Measurements from ENCODE around the gene ADAMTS19. TPM values are rescaled to one million over a fixed set of nuclear protein-coding genes. Genes with fewer than 3 reads are reported as not detected.

The ADAMTS19 gene
- total and polyA plus RNA-seq, 4 donors = 0.02 to 7.8 (median 0.18) TPM

- H3K27ac ChIP-seq (ENCODE audit: low read depth in 1 of 2, low read length in 1 of 2) = no peak overlapping the region
- H3K4me3 ChIP-seq = no peak overlapping the region
- no peak for TF ChIP-seq CTCF (IDR thresholded peaks at IDR 0.05; ENCODE audit: control extremely low read depth, extremely low read depth)
- WGBS, 2 donors = 70 to 72% methylated on average over 3 of the region's 3 CpGs
- H3K9ac ChIP-seq (ENCODE audit: insufficient read depth in 1 of 2, low read length in 2 of 2) = no peak overlapping the region
- H3K36me3 ChIP-seq (ENCODE audit: control insufficient read depth in 4 of 4, insufficient read depth in 4 of 4, low read length in 4 of 4) = no peaks in the 10 kb centered on the region
- H3K27me3 ChIP-seq (ENCODE audit: control insufficient read depth in 3 of 3, insufficient read depth in 3 of 3, low read length in 2 of 3) = no peaks in the 10 kb centered on the region
- no peaks in the 10 kb centered on the region for H3K4me1 ChIP-seq (ENCODE audit: control insufficient read depth in 5 of 5, insufficient read depth in 5 of 5, low read length in 5 of 5)
- no peaks in the 10 kb centered on the region for H3K9me3 ChIP-seq (ENCODE audit: control insufficient read depth in 4 of 4, insufficient read depth in 3 of 4, low read length in 3 of 4)
- no peak for ATAC-seq (ENCODE audit: insufficient read depth, low FRiP score)
- DNase-seq = no peak
Observed at GRCh38 chr5:129591508-129592160, 131.5 kb downstream of the ADAMTS19 start.

DNA sequence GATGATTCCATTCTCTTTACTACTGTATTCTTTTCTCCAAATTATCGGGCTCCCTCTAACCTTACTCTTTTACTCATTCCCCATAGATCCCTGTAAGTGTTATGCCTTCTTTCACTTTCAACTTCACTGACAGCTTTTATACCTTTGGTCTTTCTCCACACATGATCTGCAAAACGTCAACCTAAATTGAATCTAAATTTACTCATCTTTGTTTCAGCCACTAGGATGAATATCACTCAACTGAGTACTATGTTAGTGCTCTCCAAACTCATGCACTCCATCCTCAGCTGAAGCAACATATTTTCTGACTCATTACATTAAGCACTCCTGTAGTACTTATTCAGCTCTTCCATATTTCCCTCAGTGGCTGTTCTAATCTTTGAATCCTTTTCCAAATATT, 133.4 kb downstream of the ADAMTS19 start:
- no peaks in the 10 kb centered on the region for H3K4me1 ChIP-seq (ENCODE audit: control insufficient read depth in 5 of 5, insufficient read depth in 5 of 5, low read length in 5 of 5)
- 73 to 87% methylated on average over 2 of the region's 2 CpGs for WGBS, 2 donors
- no peaks in the 10 kb centered on the region for H3K9me3 ChIP-seq (ENCODE audit: control insufficient read depth in 4 of 4, insufficient read depth in 3 of 4, low read length in 3 of 4)
- no peak overlapping the region for H3K9ac ChIP-seq (ENCODE audit: insufficient read depth in 1 of 2, low read length in 2 of 2)
- H3K4me3 ChIP-seq = no peak overlapping the region
- no peaks in the 10 kb centered on the region for H3K27me3 ChIP-seq (ENCODE audit: control insufficient read depth in 3 of 3, insufficient read depth in 3 of 3, low read length in 2 of 3)
- H3K27ac ChIP-seq (ENCODE audit: low read depth in 1 of 2, low read length in 1 of 2) = no peak overlapping the region
- H3K36me3 ChIP-seq (ENCODE audit: control insufficient read depth in 4 of 4, insufficient read depth in 4 of 4, low read length in 4 of 4) = no peaks in the 10 kb centered on the region
- DNase-seq = no peak
- TF ChIP-seq CTCF (IDR thresholded peaks at IDR 0.05; ENCODE audit: control extremely low read depth, extremely low read depth) = no peak
- ATAC-seq (ENCODE audit: insufficient read depth, low FRiP score) = no peak

DNA sequence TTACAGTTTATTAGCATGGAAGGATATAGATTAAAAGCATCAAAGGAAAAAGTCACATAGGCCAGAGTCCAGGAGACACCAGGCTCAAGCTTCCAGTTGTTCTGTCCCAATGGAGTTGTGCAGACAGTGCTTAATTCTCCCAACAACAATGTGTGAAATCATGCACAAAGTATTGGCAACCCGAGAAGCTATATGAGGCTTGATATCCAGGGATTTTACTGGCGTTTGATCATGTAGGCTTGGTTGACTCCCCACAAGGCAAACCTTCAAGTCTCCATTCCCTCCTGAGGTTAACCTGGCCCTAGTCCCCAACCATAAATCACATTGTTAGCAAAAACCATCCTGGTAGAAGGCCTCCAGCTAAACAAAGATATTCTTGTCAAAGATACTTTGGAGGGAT, 141.5 kb downstream of the ADAMTS19 start:
- DNase-seq (no peak), ATAC-seq (ENCODE audit: insufficient read depth, low FRiP score) (no peak)
- Histone ChIP-seq H3K9ac (ENCODE audit: insufficient read depth in 1 of 2, low read length in 2 of 2) (no peak overlapping the region), H3K9me3 (ENCODE audit: control insufficient read depth in 4 of 4, insufficient read depth in 3 of 4, low read length in 3 of 4) (no peaks in the 10 kb centered on the region), H3K36me3 (ENCODE audit: control insufficient read depth in 4 of 4, insufficient read depth in 4 of 4, low read length in 4 of 4) (no peaks in the 10 kb centered on the region), H3K4me3 (no peak overlapping the region), H3K4me1 (ENCODE audit: control insufficient read depth in 5 of 5, insufficient read depth in 5 of 5, low read length in 5 of 5) (no peaks in the 10 kb centered on the region), H3K27ac (ENCODE audit: low read depth in 1 of 2, low read length in 1 of 2) (no peak overlapping the region), H3K27me3 (ENCODE audit: control insufficient read depth in 3 of 3, insufficient read depth in 3 of 3, low read length in 2 of 3) (no peaks in the 10 kb centered on the region)
- 88 to 92% methylated on average over 2 of the region's 2 CpGs for WGBS, 2 donors
- no peak for TF ChIP-seq CTCF (IDR thresholded peaks at IDR 0.05; ENCODE audit: control extremely low read depth, extremely low read depth)

DNA sequence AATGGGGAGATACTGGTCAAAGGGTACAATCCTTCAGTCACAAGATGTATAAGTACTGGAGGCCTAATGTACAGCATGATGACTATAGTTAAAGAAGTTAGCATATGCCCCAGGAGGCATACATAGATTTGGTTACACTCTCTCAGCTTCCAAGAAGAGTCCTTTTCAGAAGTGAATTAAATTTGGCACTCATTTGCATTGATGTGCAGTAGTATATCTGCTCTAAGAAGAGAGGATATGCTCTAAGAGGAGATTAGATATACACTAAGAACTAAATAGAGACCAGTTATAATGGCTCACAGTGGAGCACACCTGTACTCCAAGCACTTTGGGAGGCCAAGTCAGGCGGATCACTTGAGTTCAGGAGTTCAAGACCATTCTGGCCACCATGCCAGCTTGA, 148.3 kb downstream of the ADAMTS19 start:
- Histone ChIP-seq H3K27ac (ENCODE audit: low read depth in 1 of 2, low read length in 1 of 2) (no peak overlapping the region), H3K4me3 (no peak overlapping the region), H3K27me3 (ENCODE audit: control insufficient read depth in 3 of 3, insufficient read depth in 3 of 3, low read length in 2 of 3) (no peaks in the 10 kb centered on the region), H3K36me3 (ENCODE audit: control insufficient read depth in 4 of 4, insufficient read depth in 4 of 4, low read length in 4 of 4) (no peaks in the 10 kb centered on the region), H3K9me3 (ENCODE audit: control insufficient read depth in 4 of 4, insufficient read depth in 3 of 4, low read length in 3 of 4) (no peaks in the 10 kb centered on the region), H3K4me1 (ENCODE audit: control insufficient read depth in 5 of 5, insufficient read depth in 5 of 5, low read length in 5 of 5) (no peaks in the 10 kb centered on the region), H3K9ac (ENCODE audit: insufficient read depth in 1 of 2, low read length in 2 of 2) (no peak overlapping the region)
- ATAC-seq (ENCODE audit: insufficient read depth, low FRiP score) (no peak), DNase-seq (no peak)
- no peak for TF ChIP-seq CTCF (IDR thresholded peaks at IDR 0.05; ENCODE audit: control extremely low read depth, extremely low read depth)
- WGBS, 2 donors = 80 to 100% methylated on average over 1 of the region's 1 CpG

All from lung (tissue), 12 donors.